ENCODE results near the gene SH3PXD2A. TPM values are rescaled to one million over a fixed set of nuclear protein-coding genes. Genes with fewer than 3 reads are reported as not detected.

Gene SH3PXD2A
- total and polyA plus RNA-seq, 12 donors, result 5.7 to 34.5 (median 19.2) TPM

- Histone ChIP-seq H3K4me1 (replicated peaks in 1 of 2) (peaks cover 5 to 24% of the 10 kb centered on the region in 2 donors), H3K27me3 (no peaks in the 10 kb centered on the region), H3K4me3 (peak overlapping the region in 1 of 4 donors; percentile 48), H3K27ac (no peak overlapping the region), H3K36me3 (replicated peaks in 1 of 2) (no peaks in the 10 kb centered on the region), H3K9me3 (replicated peaks in 1 of 3) (no peaks in the 10 kb centered on the region)
- TF ChIP-seq POLR2A (IDR thresholded peaks at IDR 0.05) (no peak), CTCF (IDR thresholded peaks at IDR 0.05) (no peak)
- WGBS, 4 donors, result 40 to 56% (median 42%) methylated on average over 5 of the region's 5 CpGs
- intact Hi-C loops (cut with DNase I), result no loop called here
- DNase-seq, result no peak
Measured at GRCh38 chr10:103693812-103694205, 161.6 kb downstream of the SH3PXD2A start.

GRCh38 chr10:103692952-103693811, 162.2 kb downstream of the SH3PXD2A start:
- Histone ChIP-seq H3K27me3 (no peaks in the 10 kb centered on the region), H3K4me1 (replicated peaks in 1 of 2) (peaks cover 5 to 24% of the 10 kb centered on the region in 2 donors), H3K36me3 (replicated peaks in 1 of 2) (no peaks in the 10 kb centered on the region), H3K9me3 (replicated peaks in 1 of 3) (no peaks in the 10 kb centered on the region), H3K4me3 (peak overlapping the region in 1 of 4 donors; percentile 48), H3K27ac (peak overlapping the region in 1 of 5 donors; percentile 34)
- no peak for DNase-seq
- intact Hi-C loops (cut with DNase I), result no loop called here
- 5 to 13% (median 10%) methylated on average over 15 to 68 of the region's 69 CpGs for WGBS, 4 donors
- no peak for TF ChIP-seq CTCF (IDR thresholded peaks at IDR 0.05)
- TF ChIP-seq POLR2A (IDR thresholded peaks at IDR 0.05), result no peak

GRCh38 chr10:103692436-103692951, 162.9 kb downstream of the SH3PXD2A start:
- no peak for DNase-seq
- Histone ChIP-seq H3K4me3 (peak overlapping the region in 1 of 4 donors; percentile 48), H3K27me3 (no peaks in the 10 kb centered on the region), H3K36me3 (replicated peaks in 1 of 2) (no peaks in the 10 kb centered on the region), H3K27ac (peak overlapping the region in 1 of 5 donors; percentile 34), H3K9me3 (replicated peaks in 1 of 3) (no peaks in the 10 kb centered on the region), H3K4me1 (replicated peaks in 1 of 2) (peaks cover 5 to 24% of the 10 kb centered on the region in 2 donors)
- intact Hi-C loops (cut with DNase I), result no loop called here
- TF ChIP-seq CTCF (IDR thresholded peaks at IDR 0.05) (no peak), POLR2A (IDR thresholded peaks at IDR 0.05) (no peak)
- WGBS, 4 donors, result 15 to 22% (median 17%) methylated on average over 16 to 35 of the region's 35 CpGs

GRCh38 chr10:103691723-103692435, 163.5 kb downstream of the SH3PXD2A start:
- H3K27ac ChIP-seq, result peak overlapping the region in 1 of 5 donors; percentile 34
- peaks cover 5 to 24% of the 10 kb centered on the region in 2 donors for H3K4me1 ChIP-seq (replicated peaks in 1 of 2)
- TF ChIP-seq POLR2A (IDR thresholded peaks at IDR 0.05) (no peak), CTCF (IDR thresholded peaks at IDR 0.05) (no peak)

More at GRCh38 chr10:103691723-103692435, 163.5 kb downstream of the SH3PXD2A start:
- Histone ChIP-seq H3K9me3 (replicated peaks in 1 of 3) (no peaks in the 10 kb centered on the region), H3K36me3 (replicated peaks in 1 of 2) (no peaks in the 10 kb centered on the region), H3K27me3 (no peaks in the 10 kb centered on the region), H3K4me3 (peak overlapping the region in 1 of 4 donors; percentile 48)
- WGBS, 4 donors, result 40 to 62% (median 47%) methylated on average over 11 to 17 of the region's 17 CpGs
- DNase-seq, result no peak
- intact Hi-C loops (cut with DNase I), result no loop called here

Data from adrenal gland (tissue), 12 donors.